ENCODE results near the gene CYSLTR2.

DNA sequence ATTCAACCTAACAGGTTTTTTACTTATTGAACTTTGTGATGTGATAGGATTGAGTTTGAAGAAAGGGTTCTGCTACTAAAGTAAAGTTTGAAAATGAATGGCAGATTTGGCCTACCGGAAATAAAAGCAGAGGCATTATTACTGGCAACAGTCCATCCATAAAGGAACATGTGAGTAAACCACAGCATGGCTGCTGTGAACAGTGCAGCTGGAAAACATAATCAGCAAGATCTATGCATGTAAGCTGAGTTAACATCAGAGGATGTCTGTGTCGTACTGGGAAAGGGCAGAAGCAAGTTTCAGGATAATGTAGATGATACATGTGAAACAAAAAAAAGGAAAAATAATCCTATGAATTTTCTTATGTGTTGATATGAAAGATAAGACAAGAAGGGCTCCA is 87.6 kb downstream of the CYSLTR2 start:
- TF ChIP-seq ZFP30 (CRISPR knock-in tag; IDR thresholded peaks at IDR 0.05) (no peak), RARB (CRISPR knock-in tag; IDR thresholded peaks at IDR 0.05) (no peak), ZFP3 (CRISPR knock-in tag; IDR thresholded peaks at IDR 0.05) (no peak), PPARA (CRISPR knock-in tag; IDR thresholded peaks at IDR 0.05; ENCODE audit: borderline replicate concordance) (no peak), ZNF565 (CRISPR knock-in tag; conservative IDR thresholded peaks at IDR 0.05; ENCODE audit: low read depth) (no peak), CSDC2 (CRISPR knock-in tag; IDR thresholded peaks at IDR 0.05) (no peak), ZC3H10 (CRISPR knock-in tag; IDR thresholded peaks at IDR 0.05) (no peak), ISL1 (CRISPR knock-in tag; IDR thresholded peaks at IDR 0.05) (no peak)
- TF ChIP-seq, protein P1, sequence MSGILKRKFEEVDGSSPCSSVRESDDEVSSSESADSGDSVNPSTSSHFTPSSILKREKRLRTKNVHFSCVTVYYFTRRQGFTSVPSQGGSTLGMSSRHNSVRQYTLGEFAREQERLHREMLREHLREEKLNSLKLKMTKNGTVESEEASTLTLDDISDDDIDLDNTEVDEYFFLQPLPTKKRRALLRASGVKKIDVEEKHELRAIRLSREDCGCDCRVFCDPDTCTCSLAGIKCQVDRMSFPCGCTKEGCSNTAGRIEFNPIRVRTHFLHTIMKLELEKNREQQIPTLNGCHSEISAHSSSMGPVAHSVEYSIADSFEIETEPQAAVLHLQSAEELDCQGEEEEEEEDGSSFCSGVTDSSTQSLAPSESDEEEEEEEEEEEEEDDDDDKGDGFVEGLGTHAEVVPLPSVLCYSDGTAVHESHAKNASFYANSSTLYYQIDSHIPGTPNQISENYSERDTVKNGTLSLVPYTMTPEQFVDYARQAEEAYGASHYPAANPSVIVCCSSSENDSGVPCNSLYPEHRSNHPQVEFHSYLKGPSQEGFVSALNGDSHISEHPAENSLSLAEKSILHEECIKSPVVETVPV (CRISPR knock-in tag; IDR thresholded peaks at IDR 0.05), result no peak
- TF ChIP-seq, protein P2, sequence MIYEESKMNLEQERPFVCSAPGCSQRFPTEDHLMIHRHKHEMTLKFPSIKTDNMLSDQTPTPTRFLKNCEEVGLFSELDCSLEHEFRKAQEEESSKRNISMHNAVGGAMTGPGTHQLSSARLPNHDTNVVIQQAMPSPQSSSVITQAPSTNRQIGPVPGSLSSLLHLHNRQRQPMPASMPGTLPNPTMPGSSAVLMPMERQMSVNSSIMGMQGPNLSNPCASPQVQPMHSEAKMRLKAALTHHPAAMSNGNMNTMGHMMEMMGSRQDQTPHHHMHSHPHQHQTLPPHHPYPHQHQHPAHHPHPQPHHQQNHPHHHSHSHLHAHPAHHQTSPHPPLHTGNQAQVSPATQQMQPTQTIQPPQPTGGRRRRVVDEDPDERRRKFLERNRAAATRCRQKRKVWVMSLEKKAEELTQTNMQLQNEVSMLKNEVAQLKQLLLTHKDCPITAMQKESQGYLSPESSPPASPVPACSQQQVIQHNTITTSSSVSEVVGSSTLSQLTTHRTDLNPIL (CRISPR knock-in tag; IDR thresholded peaks at IDR 0.05; ENCODE audit: low read depth), result no peak
